HG03097 (cell line): ENCODE measurements around the gene CKAP5.

ENCODE experiments used
- ATAC-seq: cut with Tn5 transposase; IDR thresholded peaks from one replicate; pipeline ENCODE4 v1.9.1; 2021; ENCODE audit not compliant: unreplicated experiment, low FRiP score

The CKAP5 gene

GRCh38 chr11:46705070-46705688 lies 140.9 kb downstream of the CKAP5 start:
- no peak for ATAC-seq

- ATAC-seq: no peak
Observed at GRCh38 chr11:46701078-46701654, 144.9 kb downstream of the CKAP5 start.

- ATAC-seq: peak; percentile 87
Observed at GRCh38 chr11:46700241-46701077, 145.6 kb downstream of the CKAP5 start, which contains the start of the genes ARHGAP1 and ZNF408. Gene ARHGAP1 (minus strand): TSS chr11:46700619. CDS start chr11:46696107, 4,512 bp downstream. Gene ZNF408 (plus strand): TSS chr11:46701031. CDS start chr11:46701048, 17 bp downstream.

DNA sequence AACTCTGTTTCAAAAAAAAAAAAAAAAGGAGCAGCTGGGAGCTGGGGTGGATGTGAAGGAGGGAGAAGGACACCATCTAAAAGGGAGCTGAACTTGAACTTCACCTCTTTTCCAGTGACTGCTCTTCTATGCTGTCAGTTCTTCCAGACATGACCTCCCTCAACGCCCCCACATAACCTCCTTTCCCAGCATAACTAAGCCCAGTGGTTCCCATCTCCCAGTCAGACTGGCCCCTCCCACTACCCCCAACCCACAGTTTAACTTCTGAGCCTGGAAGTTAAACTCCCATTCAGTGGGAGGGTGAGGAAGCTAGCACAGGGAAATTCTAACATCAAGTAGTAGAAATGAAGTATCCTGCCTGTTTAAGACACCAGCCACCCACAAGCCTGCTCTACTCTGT lies 147.5 kb downstream of the CKAP5 start:
- ATAC-seq: no peak

DNA sequence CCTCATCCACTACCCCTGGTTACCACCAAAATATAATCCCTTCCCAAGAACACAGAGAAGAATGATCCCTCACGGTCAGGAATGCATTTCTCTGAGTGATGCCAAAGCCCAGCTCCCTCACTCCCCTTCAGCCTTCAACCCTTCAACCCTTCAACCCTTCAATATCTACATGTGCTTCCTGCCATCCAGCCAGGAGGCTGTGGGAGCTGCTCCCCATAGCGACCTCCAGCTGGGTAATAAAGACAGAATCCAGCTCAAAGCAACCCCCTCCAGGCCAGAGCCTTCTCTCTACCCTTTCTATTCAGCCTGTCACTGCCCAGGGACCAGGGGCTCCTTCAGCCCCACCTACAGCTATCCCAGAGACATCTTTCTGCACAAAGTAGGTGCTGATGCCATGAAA lies 148.4 kb downstream of the CKAP5 start:
- ATAC-seq: no peak

DNA sequence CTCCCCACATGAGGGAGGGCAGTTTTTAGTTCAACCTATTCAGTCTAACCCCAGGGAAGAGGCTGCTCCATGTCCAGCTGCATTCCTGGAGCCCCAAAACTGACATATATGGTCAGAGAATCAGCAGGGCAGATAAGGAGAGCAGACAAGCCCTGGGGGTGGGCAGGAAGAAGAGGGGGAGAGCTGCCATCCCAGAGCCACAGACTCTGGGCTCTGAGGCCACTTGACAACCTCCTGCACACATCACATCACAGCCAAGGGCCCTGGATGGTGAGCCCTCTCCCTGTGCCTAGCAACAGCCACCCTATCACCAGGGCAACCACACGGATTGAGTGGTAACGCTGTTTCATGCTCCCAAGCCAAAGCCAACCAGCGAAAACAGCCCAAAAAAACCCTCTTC lies 148.8 kb downstream of the CKAP5 start:
- no peak for ATAC-seq

- no peak for ATAC-seq
Observed at GRCh38 chr11:46696212-46696558, 149.9 kb downstream of the CKAP5 start.

DNA sequence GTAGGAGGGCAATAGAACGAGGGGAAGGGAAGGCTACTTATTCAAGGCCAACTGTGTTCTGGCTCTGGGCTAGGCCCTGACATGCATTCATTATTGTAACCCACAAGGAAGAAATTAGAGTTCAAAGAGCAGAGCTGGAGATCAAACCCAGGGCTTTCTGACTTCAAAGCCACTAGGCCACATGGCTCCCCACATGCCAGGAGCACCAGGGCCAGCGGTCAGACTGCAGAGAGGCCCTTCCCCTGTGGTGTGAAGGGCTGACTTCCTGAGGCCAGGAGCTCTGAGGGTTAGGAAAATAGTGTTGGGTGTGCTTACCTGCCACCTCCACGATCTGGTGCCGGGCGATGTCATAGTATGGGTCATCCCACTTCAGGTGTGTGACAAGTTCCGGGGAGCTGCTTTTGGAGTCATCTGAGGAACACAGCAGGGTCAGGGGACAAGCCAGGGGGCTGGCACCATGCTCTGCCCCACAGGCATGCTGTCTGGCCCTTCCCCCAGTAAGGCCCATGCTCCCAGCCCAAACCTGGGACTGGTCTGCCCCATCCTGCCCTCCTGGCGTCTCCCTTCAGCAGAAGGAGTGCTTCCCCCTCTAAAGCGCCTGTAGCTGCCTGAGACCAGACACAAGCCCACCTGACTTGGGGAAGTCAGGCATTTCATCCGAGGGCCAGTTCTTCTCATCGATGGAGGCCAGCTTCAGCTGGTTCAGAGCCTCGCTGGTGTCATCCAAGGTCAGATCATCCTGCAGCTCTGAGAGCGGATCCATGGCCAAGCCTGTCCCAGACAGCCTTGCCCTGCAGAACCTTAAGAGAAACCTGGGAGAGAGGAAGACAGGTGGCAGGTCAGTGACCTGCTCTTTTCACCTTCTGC lies 150.5 kb downstream of the CKAP5 start:
- no peak for ATAC-seq

DNA sequence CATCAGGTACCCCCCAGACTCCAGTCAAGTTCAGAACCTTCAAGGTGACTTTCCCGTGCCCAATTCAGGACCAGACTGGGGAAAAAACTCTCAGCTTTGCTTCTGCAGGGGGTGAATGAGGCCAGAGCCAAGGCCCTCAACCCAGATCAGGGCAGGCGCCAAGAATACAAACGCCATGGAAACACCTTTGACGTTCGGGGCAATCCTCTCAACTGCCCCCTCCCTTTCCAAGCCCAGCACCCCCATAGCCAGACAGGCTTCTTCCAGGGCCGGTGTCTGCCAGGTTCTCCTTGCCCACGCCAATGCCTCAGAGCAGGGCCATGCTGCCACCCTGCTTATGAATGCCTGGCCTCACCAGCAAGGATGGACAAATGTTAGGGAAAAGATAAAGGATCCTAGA lies 151.5 kb downstream of the CKAP5 start:
- no peak for ATAC-seq

DNA sequence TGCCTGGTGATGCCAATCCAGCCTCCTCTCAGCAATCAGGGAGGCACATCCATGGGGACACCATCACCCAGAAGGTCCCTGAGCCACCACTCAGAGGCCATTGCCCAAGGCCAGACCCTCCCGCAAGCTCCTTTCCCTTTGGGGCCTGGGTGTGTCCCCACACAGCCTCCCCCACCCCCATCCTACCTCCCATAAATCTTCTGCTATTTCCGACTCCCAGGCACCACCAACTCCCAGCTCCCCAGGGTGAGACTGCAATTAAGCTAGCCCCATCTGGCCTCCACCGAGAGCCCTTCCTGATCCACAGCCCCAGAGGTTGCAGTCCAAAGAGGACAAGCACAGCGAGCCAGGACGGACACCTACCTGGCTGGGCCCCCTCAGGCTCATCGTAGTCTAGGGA lies 152.0 kb downstream of the CKAP5 start:
- ATAC-seq: no peak

DNA sequence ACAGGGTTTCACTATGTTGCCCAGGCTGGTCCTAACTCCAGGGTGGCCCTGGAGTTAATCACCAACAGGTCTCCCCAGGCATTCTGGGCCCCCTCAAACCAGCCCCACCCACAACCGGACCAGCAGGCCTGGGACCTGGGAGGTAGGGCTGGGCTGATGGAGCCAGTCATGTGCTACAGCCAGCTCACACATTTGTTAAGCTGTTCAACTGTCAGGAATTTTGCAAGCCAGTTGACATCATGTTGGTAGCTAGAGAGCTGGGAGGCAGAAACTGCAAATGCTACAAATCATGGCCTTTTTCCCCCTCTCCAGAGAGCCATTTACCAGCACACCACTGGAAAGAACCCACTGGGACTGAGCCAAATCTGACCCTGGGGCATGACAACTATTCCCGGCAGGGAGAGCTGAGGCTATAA lies 152.5 kb downstream of the CKAP5 start:
- no peak for ATAC-seq
